Endothelial cell of coronary artery (primary cell): Measurements from ENCODE around the gene ZCCHC18. TPM values are rescaled to one million over a fixed set of nuclear protein-coding genes. Genes with fewer than 3 reads are reported as not detected.

Experiments
- total RNA-seq: library from RNA; depleted of rRNA; stranded (reverse); fragments of >200 nt; gene quantifications from 2 replicates; pipeline ENCODE4 v1.2.3, GENCODE V29; 2014

Gene ZCCHC18
- 1.6 and 1.8 TPM in 2 replicates for total RNA-seq

DNA sequence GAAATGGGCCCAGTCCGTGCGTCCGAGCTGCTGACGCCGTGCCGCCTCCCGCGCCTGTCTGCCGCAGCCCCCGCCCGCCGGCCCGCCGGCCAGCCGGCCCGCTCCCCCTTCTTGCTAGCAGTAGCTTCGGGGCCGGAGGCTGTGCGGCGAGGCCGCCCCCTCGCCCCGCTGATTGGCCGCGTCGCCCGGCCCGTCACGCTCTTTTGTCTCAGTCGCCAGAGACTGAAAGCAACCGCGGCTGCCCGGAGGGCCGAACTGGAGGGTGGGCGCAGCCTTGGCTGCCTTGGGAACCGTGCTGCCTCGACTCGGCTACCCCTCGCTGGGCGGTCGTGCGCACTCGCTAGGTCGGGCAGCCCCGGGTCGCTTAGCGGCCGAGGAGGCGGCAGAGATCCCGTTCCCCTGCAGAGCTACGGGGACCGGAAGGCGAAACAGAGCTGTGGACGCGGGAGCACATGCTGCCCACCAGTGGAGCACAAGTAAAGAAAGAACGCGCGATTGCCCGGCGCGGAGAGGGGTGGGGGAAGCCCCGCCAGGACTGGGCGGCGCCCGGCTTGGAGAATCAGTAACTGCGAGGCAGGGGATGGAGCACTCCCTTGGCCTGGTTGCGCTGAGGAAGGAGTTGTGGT, at the start of gene ZCCHC18:
TSS of gene ZCCHC18 (plus strand) at position 198 of the 626 bp plus-strand sequence. CDS start 1,589 bp downstream, outside the sequence.

DNA sequence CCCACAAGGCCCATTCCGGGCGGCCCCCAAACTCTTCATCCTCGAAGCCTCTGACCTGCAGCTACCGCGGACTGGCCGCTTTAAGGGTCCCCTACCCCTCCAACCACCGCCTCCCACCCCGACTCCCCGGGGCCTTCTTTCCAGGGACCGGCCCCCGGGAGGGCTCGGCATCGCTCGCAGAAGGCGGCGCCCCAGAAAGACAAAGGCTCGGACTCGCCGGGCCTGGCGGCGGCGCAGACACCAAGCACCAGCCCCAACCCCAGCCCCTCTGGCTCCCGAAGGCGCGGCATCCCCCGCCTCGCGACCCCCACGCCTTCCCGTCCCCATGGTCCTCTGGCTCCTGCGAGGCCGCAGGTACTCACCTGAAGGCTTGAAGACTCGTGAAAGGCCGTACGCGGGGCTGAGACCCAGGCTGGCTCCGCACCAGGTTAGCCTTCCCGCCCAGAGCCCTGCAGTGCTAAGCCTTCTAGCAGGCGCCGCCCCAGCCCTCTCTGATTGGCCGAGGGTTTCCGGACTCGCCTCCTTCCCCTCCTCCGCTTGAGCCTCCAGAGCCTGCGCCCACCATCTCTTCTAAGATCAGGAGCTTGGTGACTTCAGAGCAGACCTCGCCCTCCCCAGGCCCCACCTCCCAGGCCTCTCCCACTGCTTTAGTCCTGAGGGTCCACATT, 36.4 kb upstream of the ZCCHC18 start, which contains the start of gene TMSB15C:
TSS of gene TMSB15C (minus strand) at position 459 of the 668 bp plus-strand sequence.

DNA sequence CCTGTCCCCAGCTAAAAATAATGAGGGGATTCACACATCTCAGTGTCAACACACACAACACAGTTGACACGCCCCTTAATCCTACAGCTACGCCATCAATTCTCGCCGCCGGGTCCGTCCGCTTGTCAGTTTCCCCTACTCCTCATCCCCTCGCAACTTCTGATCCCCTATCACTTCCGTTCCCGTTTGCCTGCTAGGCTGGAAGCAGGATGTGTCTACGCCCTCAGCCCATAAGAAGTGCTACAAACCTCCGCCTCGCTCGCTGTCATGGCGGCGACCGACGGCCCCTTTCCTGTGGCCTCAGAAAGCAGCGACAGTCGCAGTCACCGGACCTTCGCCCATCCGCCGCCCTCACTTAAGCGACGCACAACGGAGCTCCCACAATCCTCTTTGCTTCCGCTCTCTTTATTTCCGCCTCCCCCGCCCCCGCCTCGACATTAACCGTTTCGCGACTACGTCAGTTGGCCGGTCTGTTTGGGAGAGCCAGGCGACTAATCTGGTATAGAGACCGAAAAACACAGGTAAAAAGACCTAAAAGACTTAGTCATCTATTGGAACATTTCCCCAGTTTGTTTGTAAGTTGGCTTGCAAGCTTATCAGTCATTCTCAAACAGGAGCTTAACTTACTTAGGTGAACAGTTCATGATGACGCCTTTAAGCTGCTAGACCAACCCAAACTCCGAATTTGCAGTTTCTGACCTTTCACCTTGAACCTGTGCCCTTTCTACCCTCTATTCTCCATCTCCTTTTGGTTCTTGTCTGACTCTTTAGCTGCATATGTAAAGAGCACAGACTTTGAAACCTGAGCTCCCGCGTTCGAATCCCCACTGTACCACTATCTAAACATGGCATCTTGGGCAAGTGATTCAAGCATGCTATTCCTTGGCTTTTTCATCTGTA, 44.6 kb downstream of the ZCCHC18 start, which contains the start of gene SLC25A53:
TSS of gene SLC25A53 (minus strand) at position 380 of the 900 bp plus-strand sequence. CDS start 51,752 bp downstream, outside the sequence.

Other genes starting within 250 kb of the ZCCHC18 start
- gene TMSB15B, start 149.9 kb upstream of the ZCCHC18 start, total RNA-seq: 2.0 and 5.5 TPM in 2 replicates
- gene H2BW1, start 98.8 kb upstream of the ZCCHC18 start, total RNA-seq: not detected in 2 replicates
- not detected in 2 replicates for gene H2BW2, start 72.6 kb upstream of the ZCCHC18 start, total RNA-seq
- gene TMSB15C, start 36.3 kb upstream of the ZCCHC18 start, total RNA-seq: 3.6 and 5.3 TPM in 2 replicates
- 12.0 and 12.5 TPM in 2 replicates for gene SLC25A53, start 44.5 kb downstream of the ZCCHC18 start, total RNA-seq
- gene FAM199X, start 53.9 kb downstream of the ZCCHC18 start, total RNA-seq: 26.5 and 28.7 TPM in 2 replicates
- gene ESX1, start 142.4 kb downstream of the ZCCHC18 start, total RNA-seq: not detected in 2 replicates